Stimulated activated CD4-positive, alpha-beta T cell treated with anti-CD3 and anti-CD28 coated beads, Interleukin-12 subunit alpha, Interleukin-12 subunit beta, amount 100 ng/mL, for 4 hours (primary cell): ENCODE data around the gene NUCB1.
"Not testable (repeated sequence)": the region's sequence is repeated elsewhere in the genome, so short reads cannot be mapped to it uniquely, and the experiment has no call there.

Source experiments
- DNase-seq: peaks from one replicate; pipeline ENCODE4 v3.0.0-alpha.2; 2020

NUCB1 gene

GRCh38 chr19:48899781-48900476 is at the start of gene NUCB1:
Gene NUCB1 (plus strand): TSS chr19:48900312. CDS start chr19:48900797, 485 bp downstream.
- DNase-seq, result peak; percentile 99

GRCh38 chr19:48852292-48852691 is 47.8 kb upstream of the NUCB1 start:
- no peak for DNase-seq

GRCh38 chr19:48853483-48853882 is 46.6 kb upstream of the NUCB1 start:
- no peak for DNase-seq

GRCh38 chr19:48854103-48854502 is 46.0 kb upstream of the NUCB1 start:
- no peak for DNase-seq

GRCh38 chr19:48856921-48857320 is 43.2 kb upstream of the NUCB1 start:
- DNase-seq, result no peak

- peak; percentile 79 for DNase-seq
Observed at GRCh38 chr19:48858984-48859710, 41.0 kb upstream of the NUCB1 start.

- no peak for DNase-seq
Observed at GRCh38 chr19:48859711-48860572, 40.2 kb upstream of the NUCB1 start.

- DNase-seq, result no peak
Observed at GRCh38 chr19:48861313-48861712, 38.8 kb upstream of the NUCB1 start.

GRCh38 chr19:48862827-48863226 is 37.3 kb upstream of the NUCB1 start:
- no peak for DNase-seq

- no peak for DNase-seq
Observed at GRCh38 chr19:48866692-48867091, 33.4 kb upstream of the NUCB1 start.

- no peak for DNase-seq
Observed at GRCh38 chr19:48867123-48867745, 32.9 kb upstream of the NUCB1 start.

- DNase-seq, result no peak
Observed at GRCh38 chr19:48867746-48868113, 32.4 kb upstream of the NUCB1 start.

GRCh38 chr19:48868114-48868886 is 31.8 kb upstream of the NUCB1 start, which contains the start of gene PLEKHA4:
Gene PLEKHA4 (minus strand): TSS chr19:48868617. CDS start chr19:48867620, 997 bp downstream.
- no peak for DNase-seq

- DNase-seq, result no peak
Observed at GRCh38 chr19:48870048-48870447, 30.1 kb upstream of the NUCB1 start.

GRCh38 chr19:48871471-48872181 is 28.5 kb upstream of the NUCB1 start:
- not testable (repeated sequence) for DNase-seq

GRCh38 chr19:48872182-48872883 is 27.8 kb upstream of the NUCB1 start, which contains the start of gene PPP1R15A:
Gene PPP1R15A (plus strand): TSS chr19:48872421. CDS start chr19:48873234, 813 bp downstream.
- DNase-seq, result peak; percentile 99

GRCh38 chr19:48872884-48873475 is 27.1 kb upstream of the NUCB1 start:
- peak; percentile 59 for DNase-seq

- no peak for DNase-seq
Observed at GRCh38 chr19:48873476-48874302, 26.4 kb upstream of the NUCB1 start.
